H1 (cell line): ENCODE measurements around the gene PAOX. TPM values are rescaled to one million over a fixed set of nuclear protein-coding genes. Genes with fewer than 3 reads are reported as not detected.

Source experiments
- BCL11A ChIP-seq, 2 experiments: IDR thresholded peaks; one replicate each; pipeline ENCODE4 v1.6.1; 2011; ENCODE audit warnings: low read depth in 2 of 2, low read length in 2 of 2, mild to moderate bottlenecking in 2 of 2
- CBX5 ChIP-seq: fragments of 300-800, 300-1000 bp; sonication (generic); IDR thresholded peaks from 2 replicates; pipeline ENCODE4 v1.7.1; 2016; ENCODE audit warnings: antibody characterized with exemption, low read length, low read depth
- GTF2F1 ChIP-seq: IDR thresholded peaks from 2 replicates; pipeline ENCODE4 v1.6.1; 2012; ENCODE audit warnings: low read depth, low read length, improper control_type of control experiment, borderline replicate concordance
- JUN ChIP-seq: IDR thresholded peaks from 2 replicates; pipeline ENCODE4 v1.6.1; 2011; ENCODE audit warnings: low read depth, mild to moderate bottlenecking, improper control_type of control experiment, low read length
- NANOG ChIP-seq: IDR thresholded peaks from 2 replicates; pipeline ENCODE4 v1.6.1; 2011; ENCODE audit warnings: low read length, low read depth, mild to moderate bottlenecking, inconsistent platforms; ENCODE audit not compliant: insufficient read depth, poor library complexity, severe bottlenecking
- PHF8 ChIP-seq: fragments of 200-600 bp; sonication (generic); conservative IDR thresholded peaks from 2 replicates; pipeline ENCODE4 v1.7.1; 2012; ENCODE audit warnings: low read depth, mild to moderate bottlenecking, inconsistent platforms, low read length, moderate library complexity
- POLR2A ChIP-seq, 2 experiments: IDR thresholded peaks; 1 replicate in 1 of 2; 2 replicates in 1 of 2; pipeline ENCODE4 v1.6.1; 2011; ENCODE audit warnings: low read depth in 2 of 2, low read length in 2 of 2, mild to moderate bottlenecking in 2 of 2; ENCODE audit errors: control extremely low read depth in 1 of 2
- RXRA ChIP-seq: IDR thresholded peaks from 2 replicates; pipeline ENCODE4 v1.6.1; 2011; ENCODE audit warnings: low read depth, mild to moderate bottlenecking, low read length, moderate library complexity; ENCODE audit not compliant: insufficient read depth
- SIN3A ChIP-seq, 2 experiments: IDR thresholded peaks in 1 of 2; conservative IDR thresholded peaks in 1 of 2; 2 replicates each; pipeline ENCODE4 v1.6.1; 2011 to 2012; ENCODE audit warnings: low read length in 2 of 2, improper control_type of control experiment in 1 of 2, low read depth in 1 of 2, mild to moderate bottlenecking in 1 of 2
- SUZ12 ChIP-seq: fragments of 200-600 bp; sonication (generic); IDR thresholded peaks from 2 replicates; pipeline ENCODE4 v1.6.1; 2012; ENCODE audit warnings: mild to moderate bottlenecking, inconsistent platforms, low read length, moderate library complexity, mixed read lengths
- TAF1 ChIP-seq: IDR thresholded peaks from 2 replicates; pipeline ENCODE4 v1.6.1; 2011; ENCODE audit warnings: mild to moderate bottlenecking, low read depth, low read length
- TBP ChIP-seq: IDR thresholded peaks from 2 replicates; pipeline ENCODE4 v1.6.1; 2011; ENCODE audit warnings: low read depth, low read length, improper control_type of control experiment
- YY1 ChIP-seq: IDR thresholded peaks from 2 replicates; pipeline ENCODE4 v1.6.1; 2011; ENCODE audit warnings: low read depth, mild to moderate bottlenecking, low read length
- polyA plus RNA-seq, 7 experiments: library from polyadenylated mRNA; depleted of rRNA in 3 of 7; stranded (reverse) in 5 of 7; unstranded in 2 of 7; fragments of >200 nt in 5 of 7; fragments of 200-250 nt in 2 of 7; gene quantifications; 1 replicate in 5 of 7; 2 replicates in 1 of 7; 4 replicates in 1 of 7; pipeline versions ENCODE4 v1.2.1 to v1.2.3, GENCODE V29; 2011 to 2013; ENCODE audit warnings: missing spikeins in 2 of 7, mixed read lengths in 2 of 7
- total RNA-seq: library from RNA; stranded (reverse); fragmentation: NEBNext Ultra II Directional; extraction: Animal tissue kit (Norgen Biotek cat#: 25700); gene quantifications from 2 replicates; pipeline ENCODE4 v1.2.1, GENCODE V29; 2021
- TF ChIP-seq, protein P1 (sequence below): IDR thresholded peaks from 2 replicates; pipeline ENCODE4 v1.6.1; 2011; ENCODE audit warnings: low read length, improper control_type of control experiment

PAOX gene
- total and polyA plus RNA-seq, 2 of the 8 experiments (the other 6 are each of a cell fraction or from before 2014, with no cell fraction given), result 3.7 to 4.3 TPM

DNA sequence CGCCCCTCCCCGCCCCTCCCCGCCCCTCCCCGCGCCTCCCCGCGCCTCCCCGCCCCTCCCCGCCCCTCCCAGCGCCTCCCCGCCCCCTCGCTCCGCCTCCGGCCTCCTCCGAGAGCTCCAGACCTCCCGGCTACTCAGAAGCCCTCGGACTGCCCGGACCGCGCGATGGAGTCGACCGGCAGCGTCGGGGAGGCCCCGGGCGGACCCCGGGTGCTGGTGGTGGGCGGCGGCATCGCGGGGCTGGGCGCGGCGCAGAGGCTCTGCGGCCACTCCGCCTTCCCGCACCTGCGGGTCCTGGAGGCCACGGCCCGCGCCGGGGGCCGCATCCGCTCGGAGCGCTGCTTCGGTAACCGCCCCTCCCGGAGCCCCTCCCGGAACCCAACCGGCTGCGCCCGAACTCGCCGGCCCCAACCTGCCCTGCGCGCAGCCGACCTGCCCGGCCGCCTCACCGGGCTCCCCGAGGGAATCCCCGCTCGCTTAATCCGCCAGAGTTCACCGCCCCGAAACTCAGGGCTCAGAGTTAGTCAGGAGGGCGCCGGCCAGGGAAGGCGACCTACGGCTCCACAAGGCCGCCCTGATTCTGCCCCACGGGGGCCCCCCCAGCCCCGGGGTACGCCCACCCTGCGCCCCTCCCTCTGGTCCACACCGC lies at the start of gene PAOX (continued):
- TF ChIP-seq SUZ12 (no peak), NANOG (no peak), SIN3A (conservative IDR thresholded peaks at IDR 0.05 in 1 of 2, IDR thresholded peaks at IDR 0.05 in 1 of 2; ENCODE audit: low read depth in 1 of 2, low read length in 2 of 2) (no peak), GTF2F1 (no peak), POLR2A (IDR thresholded peaks at IDR 0.05; ENCODE audit: control extremely low read depth in 1 of 2, low read depth in 2 of 2, low read length in 2 of 2) (no peak; a peak in 1 of 3 replicates), TBP (peak; percentile 30; the same call in 1 of the 2 replicates), BCL11A (IDR thresholded peaks at IDR 0.05; ENCODE audit: low read depth in 2 of 2, low read length in 2 of 2) (no peak), PHF8 (0 out of 2 replicates have a peak, but pooled peaks have one; percentile 44), YY1 (no peak), CBX5 (no peak), JUN (no peak), RXRA (no peak), TAF1 (peak; percentile 64)
- TF ChIP-seq, protein P1, sequence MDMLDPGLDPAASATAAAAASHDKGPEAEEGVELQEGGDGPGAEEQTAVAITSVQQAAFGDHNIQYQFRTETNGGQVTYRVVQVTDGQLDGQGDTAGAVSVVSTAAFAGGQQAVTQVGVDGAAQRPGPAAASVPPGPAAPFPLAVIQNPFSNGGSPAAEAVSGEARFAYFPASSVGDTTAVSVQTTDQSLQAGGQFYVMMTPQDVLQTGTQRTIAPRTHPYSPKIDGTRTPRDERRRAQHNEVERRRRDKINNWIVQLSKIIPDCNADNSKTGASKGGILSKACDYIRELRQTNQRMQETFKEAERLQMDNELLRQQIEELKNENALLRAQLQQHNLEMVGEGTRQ, result no peak
- TF ChIP-seq, all 59 proteins: peak for 5
